GM18858 (cell line): Measurements from ENCODE around the gene GABRG3.

Experiments used
- ATAC-seq: cut with Tn5 transposase; IDR thresholded peaks from one replicate; pipeline ENCODE4 v1.9.1; 2021; ENCODE audit not compliant: unreplicated experiment

GABRG3 gene

GRCh38 chr15:27454281-27455075 is 483.5 kb downstream of the GABRG3 start:
- ATAC-seq = no peak

- no peak for ATAC-seq
Measured at GRCh38 chr15:27456807-27457206, 485.8 kb downstream of the GABRG3 start.

- no peak for ATAC-seq
Measured at GRCh38 chr15:27457766-27458165, 486.8 kb downstream of the GABRG3 start.

- ATAC-seq = no peak
Measured at GRCh38 chr15:27458345-27459084, 487.5 kb downstream of the GABRG3 start.

- ATAC-seq = no peak
Measured at GRCh38 chr15:27459836-27460235, 488.9 kb downstream of the GABRG3 start.

- no peak for ATAC-seq
Measured at GRCh38 chr15:27461181-27461580, 490.2 kb downstream of the GABRG3 start.

GRCh38 chr15:27463525-27464088 is 492.6 kb downstream of the GABRG3 start:
- ATAC-seq = no peak

GRCh38 chr15:27464941-27465612 is 494.1 kb downstream of the GABRG3 start:
- ATAC-seq = no peak

- ATAC-seq = no peak
Measured at GRCh38 chr15:27466758-27467157, 495.8 kb downstream of the GABRG3 start.

GRCh38 chr15:27468151-27468591 is 497.2 kb downstream of the GABRG3 start:
- ATAC-seq = no peak

GRCh38 chr15:27473845-27474244 is 502.9 kb downstream of the GABRG3 start:
- no peak for ATAC-seq

- no peak for ATAC-seq
Measured at GRCh38 chr15:27475395-27475794, 504.4 kb downstream of the GABRG3 start.

GRCh38 chr15:27479296-27480140 is 508.5 kb downstream of the GABRG3 start:
- ATAC-seq = no peak

- no peak for ATAC-seq
Measured at GRCh38 chr15:27480141-27480530, 509.2 kb downstream of the GABRG3 start.

GRCh38 chr15:27480642-27481041 is 509.7 kb downstream of the GABRG3 start:
- ATAC-seq = no peak

GRCh38 chr15:27481768-27482167 is 510.8 kb downstream of the GABRG3 start:
- ATAC-seq = no peak

GRCh38 chr15:27482287-27482686 is 511.3 kb downstream of the GABRG3 start:
- ATAC-seq = no peak

GRCh38 chr15:27483124-27483523 is 512.1 kb downstream of the GABRG3 start:
- ATAC-seq = no peak

- no peak for ATAC-seq
Measured at GRCh38 chr15:27485265-27485664, 514.3 kb downstream of the GABRG3 start.

GRCh38 chr15:27486051-27486450 is 515.1 kb downstream of the GABRG3 start:
- no peak for ATAC-seq
